MM.1S (cell line): ENCODE data around the gene TBL1X.

Source experiments
- DNase-seq: peaks from one replicate; pipeline ENCODE4 v3.0.0-alpha.2; 2015
- H2AFZ ChIP-seq: fragments of 300-600 bp; sonication (generic); 2 replicates; pipeline ENCODE4 v1.6.0; 2016; ENCODE audit warnings: antibody characterized with exemption, low read length
- H3F3A ChIP-seq: fragments of 300-600 bp; sonication (generic); 2 replicates; pipeline ENCODE4 v1.6.1; 2016; ENCODE audit warnings: mild to moderate bottlenecking, antibody characterized with exemption, low read length, moderate library complexity, mixed read lengths; ENCODE audit not compliant: insufficient read depth
- H3K27ac ChIP-seq: fragments of 300-600 bp; sonication (generic); 2 replicates; pipeline ENCODE4 v1.5.1; 2016; ENCODE audit warnings: mild to moderate bottlenecking, low read length
- H3K27me3 ChIP-seq: fragments of 300-600 bp; sonication (generic); replicated peaks from 2 replicates; pipeline ENCODE4 v1.6.0; 2016; ENCODE audit warnings: low read length; ENCODE audit not compliant: insufficient read depth
- H3K36me3 ChIP-seq: fragments of 300-600 bp; sonication (generic); replicated peaks from 2 replicates; pipeline ENCODE4 v1.6.1; 2016; ENCODE audit warnings: mild to moderate bottlenecking, low read length, mixed read lengths; ENCODE audit not compliant: insufficient read depth
- H3K4me1 ChIP-seq: fragments of 300-600 bp; sonication (generic); 2 replicates; pipeline ENCODE4 v1.6.1; 2016; ENCODE audit warnings: low read length, mixed read lengths
- H3K4me2 ChIP-seq: fragments of 300-600 bp; sonication (generic); 2 replicates; pipeline ENCODE4 v1.6.0; 2016; ENCODE audit warnings: low read depth, low read length
- H3K4me3 ChIP-seq: fragments of 300-600 bp; sonication (generic); 2 replicates; pipeline ENCODE4 v1.5.1; 2016; ENCODE audit warnings: low read length, mixed read lengths
- H3K79me2 ChIP-seq: fragments of 300-600 bp; sonication (generic); 2 replicates; pipeline ENCODE4 v1.6.1; 2016; ENCODE audit warnings: mixed run types, low read length, mixed read lengths
- H3K9ac ChIP-seq: fragments of 300-600 bp; sonication (generic); 2 replicates; pipeline ENCODE4 v1.6.1; 2016; ENCODE audit warnings: low read length, mixed read lengths
- H3K9me2 ChIP-seq: fragments of 300-600 bp; sonication (generic); replicated peaks from 2 replicates; pipeline ENCODE4 v1.6.1; 2016; ENCODE audit warnings: mild to moderate bottlenecking, low read length, mixed read lengths; ENCODE audit not compliant: insufficient read depth
- H3K9me3 ChIP-seq: fragments of 300-600 bp; sonication (generic); replicated peaks from 2 replicates; pipeline ENCODE4 v1.6.1; 2016; ENCODE audit warnings: mild to moderate bottlenecking, low read length, mixed read lengths; ENCODE audit not compliant: insufficient read depth
- H4K20me1 ChIP-seq: fragments of 300-600 bp; sonication (generic); 2 replicates; pipeline ENCODE4 v1.6.1; 2016; ENCODE audit warnings: mild to moderate bottlenecking, low read length, moderate library complexity, mixed read lengths; ENCODE audit not compliant: insufficient read depth
- EZH2 ChIP-seq: fragments of 300-600 bp; sonication (generic); optimal IDR thresholded peaks from 2 replicates; pipeline ENCODE3; 2017; ENCODE audit warnings: low read depth, mild to moderate bottlenecking, antibody characterized with exemption, low read length, mixed read lengths
- EZH2phosphoT487 ChIP-seq: fragments of 300-600 bp; sonication (generic); IDR thresholded peaks from 2 replicates; pipeline ENCODE4 v1.6.1; 2018; ENCODE audit warnings: antibody characterized with exemption, low read length
- TF ChIP-seq, protein P1 (sequence below): fragments of 300-600 bp; sonication (generic); IDR thresholded peaks from 2 replicates; pipeline ENCODE4 v1.5.1; 2016; ENCODE audit warnings: antibody characterized with exemption, low read length, mixed read lengths

The TBL1X gene

DNA sequence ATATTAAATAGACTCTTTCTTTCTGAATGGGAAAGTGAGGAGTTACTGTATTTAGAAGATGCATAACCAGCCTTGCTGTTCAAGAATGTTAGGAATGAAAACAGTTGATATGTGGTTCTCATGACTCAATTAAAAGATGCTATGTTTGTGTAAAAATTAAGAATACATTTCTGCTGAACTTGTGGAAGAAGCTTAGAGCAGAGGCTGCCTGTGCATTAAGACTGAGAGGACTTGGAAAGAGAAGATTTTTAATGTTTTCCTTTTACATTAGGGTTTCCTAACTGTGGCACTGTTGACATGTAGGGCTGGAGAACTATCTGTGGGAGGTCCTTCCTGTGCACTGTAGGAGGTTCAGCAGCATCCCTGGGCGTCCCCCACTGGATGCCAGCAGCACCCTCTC is 163.1 kb downstream of the TBL1X start:
- TF ChIP-seq EZH2phosphoT487 (no peak), EZH2 (no peak)
- TF ChIP-seq, protein P1, sequence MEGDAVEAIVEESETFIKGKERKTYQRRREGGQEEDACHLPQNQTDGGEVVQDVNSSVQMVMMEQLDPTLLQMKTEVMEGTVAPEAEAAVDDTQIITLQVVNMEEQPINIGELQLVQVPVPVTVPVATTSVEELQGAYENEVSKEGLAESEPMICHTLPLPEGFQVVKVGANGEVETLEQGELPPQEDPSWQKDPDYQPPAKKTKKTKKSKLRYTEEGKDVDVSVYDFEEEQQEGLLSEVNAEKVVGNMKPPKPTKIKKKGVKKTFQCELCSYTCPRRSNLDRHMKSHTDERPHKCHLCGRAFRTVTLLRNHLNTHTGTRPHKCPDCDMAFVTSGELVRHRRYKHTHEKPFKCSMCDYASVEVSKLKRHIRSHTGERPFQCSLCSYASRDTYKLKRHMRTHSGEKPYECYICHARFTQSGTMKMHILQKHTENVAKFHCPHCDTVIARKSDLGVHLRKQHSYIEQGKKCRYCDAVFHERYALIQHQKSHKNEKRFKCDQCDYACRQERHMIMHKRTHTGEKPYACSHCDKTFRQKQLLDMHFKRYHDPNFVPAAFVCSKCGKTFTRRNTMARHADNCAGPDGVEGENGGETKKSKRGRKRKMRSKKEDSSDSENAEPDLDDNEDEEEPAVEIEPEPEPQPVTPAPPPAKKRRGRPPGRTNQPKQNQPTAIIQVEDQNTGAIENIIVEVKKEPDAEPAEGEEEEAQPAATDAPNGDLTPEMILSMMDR: no peak
- no peaks in the 10 kb centered on the region for H3K4me1 ChIP-seq

DNA sequence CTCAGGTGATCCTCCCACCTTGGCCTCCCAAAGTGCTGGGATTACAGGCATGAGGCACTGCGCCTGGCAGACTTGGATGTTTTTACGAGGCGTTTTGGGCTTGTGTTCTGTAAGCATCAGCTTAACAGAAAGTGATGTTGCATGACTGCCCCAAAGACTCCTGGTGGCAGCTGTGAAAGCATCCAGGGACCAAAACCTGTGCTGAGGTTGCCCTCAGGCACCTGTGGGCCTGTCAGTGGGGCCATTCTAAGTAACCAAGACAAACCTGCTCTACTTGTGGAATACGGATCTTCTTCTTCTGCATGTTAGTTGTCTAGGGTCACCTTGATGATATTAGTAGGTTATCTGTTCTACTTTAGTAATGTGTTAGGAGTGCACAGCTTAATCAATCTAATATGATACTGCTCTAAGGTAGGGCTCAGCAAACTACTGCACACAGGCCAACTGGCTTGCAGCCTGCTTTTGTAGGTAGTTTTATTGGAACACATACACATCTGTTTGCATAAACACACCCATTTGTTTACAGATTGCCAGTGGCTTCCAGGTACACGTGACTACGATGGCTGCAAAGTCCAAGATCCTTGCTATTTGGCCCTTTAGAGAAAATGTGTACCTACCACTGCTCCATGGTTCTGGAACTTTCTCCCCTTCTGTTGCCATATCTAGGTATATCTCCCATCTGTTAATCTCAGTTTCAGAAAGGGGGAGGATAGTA is 164.1 kb downstream of the TBL1X start:
- Histone ChIP-seq H3K9ac (no peak overlapping the region), H3K36me3 (no peaks in the 10 kb centered on the region), H3K4me3 (no peak overlapping the region), H3K79me2 (peaks cover 80% of the 10 kb centered on the region), H3K27me3 (no peaks in the 10 kb centered on the region), H2AFZ (no peak overlapping the region), H3K27ac (no peak overlapping the region), H3K9me3 (no peaks in the 10 kb centered on the region), H3K9me2 (no peaks in the 10 kb centered on the region), H4K20me1 (no peaks in the 10 kb centered on the region), H3K4me1 (no peaks in the 10 kb centered on the region), H3F3A (no peaks in the 10 kb centered on the region), H3K4me2 (no peak overlapping the region)
- TF ChIP-seq, protein P1: no peak
- TF ChIP-seq EZH2phosphoT487 (no peak), EZH2 (no peak)
- no peak for DNase-seq

More for the DNA sequence above, 163.1 kb downstream of the TBL1X start:
- H3K9me3 ChIP-seq: no peaks in the 10 kb centered on the region
- H3K4me3 ChIP-seq: no peak overlapping the region
- H2AFZ ChIP-seq: no peak overlapping the region
- H3K4me2 ChIP-seq: no peak overlapping the region
- DNase-seq: no peak
- H3K36me3 ChIP-seq: no peaks in the 10 kb centered on the region
- no peaks in the 10 kb centered on the region for H3F3A ChIP-seq
- no peaks in the 10 kb centered on the region for H3K27me3 ChIP-seq
- no peak overlapping the region for H3K9ac ChIP-seq
- no peaks in the 10 kb centered on the region for H3K9me2 ChIP-seq
- no peak overlapping the region for H3K27ac ChIP-seq
- H3K79me2 ChIP-seq: peaks cover 81% of the 10 kb centered on the region
- no peaks in the 10 kb centered on the region for H4K20me1 ChIP-seq

DNA sequence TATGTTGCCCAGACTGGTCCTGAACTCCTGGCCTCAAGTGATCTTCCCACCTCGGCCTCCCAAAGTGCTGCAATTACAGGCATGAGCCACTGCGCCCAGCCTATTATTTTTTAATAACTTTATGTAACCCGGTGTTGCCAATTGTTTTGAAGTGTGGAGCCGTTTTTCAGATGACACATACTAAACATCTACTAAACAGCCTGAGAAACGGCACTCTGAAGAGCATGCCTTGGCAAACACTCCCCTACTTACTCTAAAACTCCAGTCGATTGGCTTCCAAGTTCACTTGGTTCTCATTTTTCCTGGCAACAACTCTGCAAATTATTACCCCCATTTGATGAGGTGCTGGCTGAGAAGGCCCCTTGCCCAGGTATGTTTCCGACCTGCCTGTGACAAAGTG is 169.7 kb downstream of the TBL1X start:
- H3K9me2 ChIP-seq: no peaks in the 10 kb centered on the region
- H3F3A ChIP-seq: no peaks in the 10 kb centered on the region

More for the DNA sequence above, 169.7 kb downstream of the TBL1X start:
- peaks cover 65% of the 10 kb centered on the region for H3K79me2 ChIP-seq
- no peak overlapping the region for H3K4me2 ChIP-seq
- no peak overlapping the region for H2AFZ ChIP-seq
- H4K20me1 ChIP-seq: no peaks in the 10 kb centered on the region
- H3K4me3 ChIP-seq: no peak overlapping the region
- DNase-seq: no peak
- no peak overlapping the region for H3K27ac ChIP-seq
- H3K9ac ChIP-seq: no peak overlapping the region
- no peaks in the 10 kb centered on the region for H3K36me3 ChIP-seq
- no peaks in the 10 kb centered on the region for H3K9me3 ChIP-seq
- no peaks in the 10 kb centered on the region for H3K27me3 ChIP-seq
- TF ChIP-seq EZH2: no peak
- TF ChIP-seq EZH2phosphoT487: no peak
- TF ChIP-seq, protein P1: no peak
- H3K4me1 ChIP-seq: no peaks in the 10 kb centered on the region
